Lower leg skin (tissue), 4 donors: ENCODE data around the gene UBE2Z. TPM values are rescaled to one million over a fixed set of nuclear protein-coding genes. Genes with fewer than 3 reads are reported as not detected.

Source experiments
- DNase-seq, 2 donors: peaks; one replicate each; pipeline ENCODE4 v3.0.0-alpha.2; 2019; ENCODE audit warnings: low spot score in 2 of 2
- H3K4me3 ChIP-seq: fragments of 200-600 bp; sonication (generic); 2 replicates; pipeline ENCODE4 v1.5.1; 2017; ENCODE audit warnings: mild to moderate bottlenecking, low read depth; ENCODE audit not compliant: poor library complexity, severe bottlenecking
- POLR2A ChIP-seq, 2 donors: fragments of 450-650 bp; IDR thresholded peaks; one replicate each; pipeline ENCODE4 v1.6.1; 2016 to 2017; ENCODE audit warnings: antibody characterized with exemption in 2 of 2, mild to moderate bottlenecking in 1 of 2, moderate library complexity in 1 of 2
- WGBS, 2 donors: methylation state at CpG; one replicate each; pipeline ENCODE4 v1.1.5; 2018; 5-methylcytosine and 5-hydroxymethylcytosine counted together
- intact Hi-C: fragments of 100-400 bp; cut with DNase I; formaldehyde crosslinking; loops from one replicate; pipeline ENCODE4 v1.15.0; 2023; ENCODE audit warnings: low total_unique reads
- total RNA-seq, 4 donors: library from RNA; depleted of rRNA; stranded (reverse); fragments of >200 nt; gene quantifications; one replicate each; pipeline ENCODE4 v1.1.0, GENCODE V29; 2016
- TF ChIP-seq, protein P1 (sequence below), 3 donors: fragments of 450-650 bp; IDR thresholded peaks; one replicate each; pipeline ENCODE4 v1.5.1; 2016; ENCODE audit warnings: antibody characterized with exemption in 3 of 3, mild to moderate bottlenecking in 3 of 3, moderate library complexity in 2 of 3

UBE2Z gene
- total RNA-seq, 4 donors from 2014 or later: 60.0 to 66.7 (median 64.9) TPM

DNA sequence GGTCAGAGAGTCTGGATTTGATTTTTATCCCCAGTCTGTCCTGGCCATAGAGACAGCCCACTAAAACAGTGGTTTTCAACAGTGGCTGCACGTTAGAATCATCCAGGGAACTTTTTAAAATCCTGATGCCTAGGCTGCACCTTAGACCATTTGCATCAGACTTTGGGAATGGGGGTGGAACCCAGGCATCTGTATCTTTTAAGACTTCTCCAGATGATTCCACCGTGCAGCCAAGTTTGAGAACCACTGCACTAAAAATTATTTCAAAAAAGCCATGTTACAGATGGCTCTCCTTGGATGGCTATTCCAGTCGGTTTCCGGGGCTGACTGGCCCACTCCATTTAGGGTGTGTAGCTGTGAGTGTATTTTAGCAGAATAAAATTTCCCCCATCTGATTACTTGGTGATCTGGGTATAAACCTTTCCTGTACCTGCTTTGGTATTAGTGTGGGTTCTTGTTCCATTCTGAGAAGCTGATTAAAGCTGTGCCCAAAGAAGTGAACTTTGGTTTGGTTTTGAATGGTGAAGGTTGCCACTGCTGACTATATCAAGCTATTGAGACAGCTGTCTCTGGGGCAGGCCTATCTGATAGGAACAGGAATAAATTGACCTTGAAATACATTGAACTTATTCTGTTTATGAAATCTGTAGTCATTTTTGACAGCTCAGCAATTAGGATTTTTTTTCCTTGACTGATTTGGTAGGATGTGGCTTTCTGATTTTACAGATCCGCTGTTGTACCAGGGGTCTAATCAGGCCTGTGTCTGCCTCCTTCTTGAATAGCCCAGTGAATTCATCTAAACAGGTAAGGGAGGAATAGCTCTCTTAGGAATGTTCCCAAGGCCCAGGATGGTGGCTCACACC, 14.3 kb upstream of the UBE2Z start:
- DNase-seq: no peak
- TF ChIP-seq POLR2A (IDR thresholded peaks at IDR 0.05): no peak
- TF ChIP-seq, protein P1, sequence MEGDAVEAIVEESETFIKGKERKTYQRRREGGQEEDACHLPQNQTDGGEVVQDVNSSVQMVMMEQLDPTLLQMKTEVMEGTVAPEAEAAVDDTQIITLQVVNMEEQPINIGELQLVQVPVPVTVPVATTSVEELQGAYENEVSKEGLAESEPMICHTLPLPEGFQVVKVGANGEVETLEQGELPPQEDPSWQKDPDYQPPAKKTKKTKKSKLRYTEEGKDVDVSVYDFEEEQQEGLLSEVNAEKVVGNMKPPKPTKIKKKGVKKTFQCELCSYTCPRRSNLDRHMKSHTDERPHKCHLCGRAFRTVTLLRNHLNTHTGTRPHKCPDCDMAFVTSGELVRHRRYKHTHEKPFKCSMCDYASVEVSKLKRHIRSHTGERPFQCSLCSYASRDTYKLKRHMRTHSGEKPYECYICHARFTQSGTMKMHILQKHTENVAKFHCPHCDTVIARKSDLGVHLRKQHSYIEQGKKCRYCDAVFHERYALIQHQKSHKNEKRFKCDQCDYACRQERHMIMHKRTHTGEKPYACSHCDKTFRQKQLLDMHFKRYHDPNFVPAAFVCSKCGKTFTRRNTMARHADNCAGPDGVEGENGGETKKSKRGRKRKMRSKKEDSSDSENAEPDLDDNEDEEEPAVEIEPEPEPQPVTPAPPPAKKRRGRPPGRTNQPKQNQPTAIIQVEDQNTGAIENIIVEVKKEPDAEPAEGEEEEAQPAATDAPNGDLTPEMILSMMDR (IDR thresholded peaks at IDR 0.05): no peak
- 53 to 58% methylated on average over 5 of the region's 5 CpGs for WGBS, 2 donors
- H3K4me3 ChIP-seq: no peak overlapping the region
- intact Hi-C loops: no loop called here

DNA sequence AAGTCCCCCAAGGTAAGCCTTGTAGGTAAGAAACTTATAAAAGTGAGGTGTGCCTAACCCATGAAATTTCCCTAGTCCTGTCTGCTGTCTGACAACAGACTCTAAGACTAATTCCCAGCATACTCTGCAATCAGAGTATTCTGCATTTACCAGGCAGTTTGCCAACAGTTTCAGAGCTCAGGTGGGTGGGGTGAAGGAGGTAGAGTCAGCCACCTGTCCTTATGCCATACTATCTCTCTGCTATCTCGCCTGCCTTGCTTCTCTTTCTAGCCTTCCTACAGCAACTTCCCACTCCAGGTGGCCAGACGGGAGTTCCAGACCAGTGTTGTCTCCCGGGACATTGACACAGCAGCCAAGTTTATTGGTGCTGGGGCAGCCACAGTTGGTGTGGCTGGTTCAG, 13.3 kb upstream of the UBE2Z start:
- no peak for DNase-seq
- no peak overlapping the region for H3K4me3 ChIP-seq
- intact Hi-C loops: no loop called here
- TF ChIP-seq, protein P1 (IDR thresholded peaks at IDR 0.05): no peak
- no peak for TF ChIP-seq POLR2A (IDR thresholded peaks at IDR 0.05)
- WGBS, 2 donors: 69 to 70% methylated on average over 3 of the region's 3 CpGs

DNA sequence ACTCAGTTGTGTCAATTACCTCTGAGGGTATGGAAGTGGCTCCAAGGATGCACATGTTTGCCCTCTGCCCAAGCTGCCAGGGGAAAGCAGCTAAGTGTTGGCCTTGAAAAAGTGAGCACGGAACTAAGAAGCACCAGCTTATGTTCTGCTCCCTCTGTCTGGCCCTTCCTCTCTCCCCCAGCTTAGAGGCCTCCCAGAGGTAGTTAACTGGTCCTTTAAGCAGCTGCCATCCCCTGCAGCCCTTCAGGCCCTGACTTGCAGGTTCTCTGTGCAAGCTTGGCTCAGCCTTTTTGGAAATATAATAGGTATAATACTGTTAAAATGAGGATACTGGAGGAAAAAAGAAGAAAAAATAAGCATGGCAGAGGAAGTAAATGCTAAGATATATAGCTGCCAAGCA, 7.0 kb upstream of the UBE2Z start:
- 9 to 39% methylated on average over 1 of the region's 1 CpG for WGBS, 2 donors
- no peak overlapping the region for H3K4me3 ChIP-seq
- DNase-seq: no peak
- TF ChIP-seq, protein P1 (IDR thresholded peaks at IDR 0.05): no peak
- TF ChIP-seq POLR2A (IDR thresholded peaks at IDR 0.05): no peak
- intact Hi-C loops: no loop called here

DNA sequence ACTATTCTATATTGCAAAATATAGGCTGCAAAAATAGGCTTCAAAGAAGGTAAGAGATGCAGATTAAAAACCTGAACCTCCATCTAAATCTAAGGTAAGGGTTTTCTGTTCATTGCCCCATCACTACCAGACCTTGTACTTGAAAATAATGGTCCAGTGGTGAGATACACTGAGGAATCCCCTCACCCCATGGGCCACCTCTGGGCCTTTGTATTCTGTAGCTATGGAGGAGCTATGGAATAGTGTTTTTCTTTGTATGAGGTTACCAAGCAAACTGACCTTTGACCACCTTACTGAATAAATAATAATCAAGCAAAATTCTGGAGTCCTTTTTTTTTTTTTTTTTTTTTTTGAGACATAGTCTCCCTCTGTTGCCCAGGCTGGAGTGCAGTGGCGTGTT, 4.8 kb upstream of the UBE2Z start:
- 94 to 100% methylated on average over 1 of the region's 1 CpG for WGBS, 2 donors
- no peak for DNase-seq
- intact Hi-C loops: no loop called here
- TF ChIP-seq, protein P1 (IDR thresholded peaks at IDR 0.05): no peak
- no peak for TF ChIP-seq POLR2A (IDR thresholded peaks at IDR 0.05)
- no peak overlapping the region for H3K4me3 ChIP-seq

DNA sequence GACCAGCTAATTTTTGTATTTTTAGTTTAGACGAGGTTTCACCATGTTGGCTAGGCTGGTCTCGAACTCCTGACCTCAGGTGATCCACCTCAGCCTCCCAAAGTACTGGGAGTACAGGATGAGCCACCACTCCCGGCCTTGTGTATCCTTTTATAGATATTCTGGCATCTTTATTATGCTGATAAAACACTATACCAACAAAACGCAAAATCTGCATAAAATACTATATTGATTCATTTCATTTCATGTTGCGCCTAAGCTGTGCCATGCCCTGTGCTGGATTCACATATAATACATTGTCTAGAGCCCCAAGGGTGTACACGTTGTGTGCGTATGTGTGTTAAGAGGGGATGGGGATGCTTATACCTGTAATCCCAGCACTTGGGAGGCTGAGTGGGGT, 3.8 kb upstream of the UBE2Z start:
- no peak for DNase-seq
- TF ChIP-seq POLR2A (IDR thresholded peaks at IDR 0.05): no peak
- TF ChIP-seq, protein P1 (IDR thresholded peaks at IDR 0.05): no peak
- intact Hi-C loops: no loop called here
- WGBS, 2 donors: 87 to 92% methylated on average over 7 of the region's 7 CpGs
- H3K4me3 ChIP-seq: no peak overlapping the region
